ENCODE data around the gene MUC12. TPM values are rescaled to one million over a fixed set of nuclear protein-coding genes. Genes with fewer than 3 reads are reported as not detected.
A peak's percentile ranks its signal among the peaks of the same experiment; 100 is the strongest.

MUC12 gene
- total and polyA plus RNA-seq, 12 donors, result 0.49 TPM; not detected in 11

DNA sequence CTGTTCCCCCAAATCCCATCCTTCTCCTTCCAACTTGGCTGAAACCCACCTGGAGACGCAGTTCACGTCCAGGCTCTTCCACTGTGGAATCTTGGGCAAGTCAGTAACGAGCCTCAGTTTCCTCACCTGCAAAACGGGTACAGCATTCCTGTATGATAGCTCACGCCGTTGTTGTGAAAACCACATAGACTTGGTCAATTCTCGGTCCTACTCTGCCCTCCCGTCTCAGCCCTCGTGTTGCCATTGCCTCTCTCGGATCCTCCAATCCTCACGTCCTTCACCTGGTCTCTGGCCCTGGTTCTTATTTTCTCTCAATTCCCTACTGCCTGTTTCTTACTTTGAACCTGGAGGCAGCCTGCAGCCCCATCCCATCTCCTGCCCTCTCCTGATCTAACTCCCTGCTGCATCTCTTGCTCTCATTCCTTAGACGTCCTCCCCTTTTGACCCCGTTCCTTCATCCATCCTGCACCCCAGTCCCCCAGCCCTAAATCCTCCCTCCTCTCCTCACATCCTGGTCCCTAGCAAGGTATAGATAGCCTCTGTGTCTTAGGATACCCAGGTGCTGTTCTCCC, 2.0 kb upstream of the MUC12 start:
- H3K9me3 ChIP-seq, result no peaks in the 10 kb centered on the region
- no peak overlapping the region for H3K4me3 ChIP-seq
- DNase-seq, result no peak
- intact Hi-C loops (cut with DNase I), result loop anchor here in 5 of 10 donors (5.0 to 10.0 kb wide), 3 partner anchors 70 to 90 kb away; partner anchors contain the start of gene ACHE (in 1 of the 5)
- peaks cover 4 to 18% (median 14%) of the 10 kb centered on the region in 9 donors for H3K4me1 ChIP-seq
- H3K27ac ChIP-seq, result no peak overlapping the region
- 52 to 54% methylated on average over 13 of the region's 13 CpGs for WGBS, 2 donors
- no peaks in the 10 kb centered on the region for H3K36me3 ChIP-seq
- TF ChIP-seq, protein P1, sequence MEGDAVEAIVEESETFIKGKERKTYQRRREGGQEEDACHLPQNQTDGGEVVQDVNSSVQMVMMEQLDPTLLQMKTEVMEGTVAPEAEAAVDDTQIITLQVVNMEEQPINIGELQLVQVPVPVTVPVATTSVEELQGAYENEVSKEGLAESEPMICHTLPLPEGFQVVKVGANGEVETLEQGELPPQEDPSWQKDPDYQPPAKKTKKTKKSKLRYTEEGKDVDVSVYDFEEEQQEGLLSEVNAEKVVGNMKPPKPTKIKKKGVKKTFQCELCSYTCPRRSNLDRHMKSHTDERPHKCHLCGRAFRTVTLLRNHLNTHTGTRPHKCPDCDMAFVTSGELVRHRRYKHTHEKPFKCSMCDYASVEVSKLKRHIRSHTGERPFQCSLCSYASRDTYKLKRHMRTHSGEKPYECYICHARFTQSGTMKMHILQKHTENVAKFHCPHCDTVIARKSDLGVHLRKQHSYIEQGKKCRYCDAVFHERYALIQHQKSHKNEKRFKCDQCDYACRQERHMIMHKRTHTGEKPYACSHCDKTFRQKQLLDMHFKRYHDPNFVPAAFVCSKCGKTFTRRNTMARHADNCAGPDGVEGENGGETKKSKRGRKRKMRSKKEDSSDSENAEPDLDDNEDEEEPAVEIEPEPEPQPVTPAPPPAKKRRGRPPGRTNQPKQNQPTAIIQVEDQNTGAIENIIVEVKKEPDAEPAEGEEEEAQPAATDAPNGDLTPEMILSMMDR (IDR thresholded peaks at IDR 0.05), result no peak
- no peak for ATAC-seq
- H3K27me3 ChIP-seq, result peaks cover 35 to 94% (median 81%) of the 10 kb centered on the region in 7 donors

DNA sequence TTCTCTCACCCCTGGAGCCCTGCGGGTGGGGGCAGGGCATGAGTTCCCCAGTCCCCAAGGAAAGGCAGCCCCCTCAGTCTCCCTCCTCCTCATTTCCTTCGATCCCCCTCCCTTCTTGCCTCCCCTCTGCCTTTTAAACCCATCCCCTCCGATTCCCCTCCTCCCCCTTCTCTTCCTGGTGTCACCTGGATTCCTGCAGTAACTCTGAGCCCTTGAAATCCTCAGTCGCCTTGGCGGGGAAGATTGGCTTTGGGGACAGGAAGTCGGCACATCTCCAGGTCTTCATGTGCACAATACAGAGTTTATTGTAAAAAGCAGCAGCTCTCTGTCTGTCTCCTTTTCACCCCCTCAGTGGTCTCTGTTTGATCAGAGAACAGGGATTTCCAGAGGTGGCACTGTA, 1.3 kb upstream of the MUC12 start:
- 8 to 11% methylated on average over 6 of the region's 6 CpGs for WGBS, 2 donors
- Histone ChIP-seq H3K9me3 (no peaks in the 10 kb centered on the region), H3K36me3 (no peaks in the 10 kb centered on the region), H3K4me1 (peaks cover 4 to 18% (median 14%) of the 10 kb centered on the region in 9 donors), H3K27me3 (peaks cover 35 to 96% (median 76%) of the 10 kb centered on the region in 7 donors), H3K4me3 (no peak overlapping the region), H3K27ac (no peak overlapping the region)
- TF ChIP-seq, protein P1 (IDR thresholded peaks at IDR 0.05), result no peak
- ATAC-seq (no peak), DNase-seq (no peak)
- intact Hi-C loops (cut with DNase I), result loop anchor here in 5 of 10 donors (5.0 to 10.0 kb wide), 3 partner anchors 71 to 89 kb away; partner anchors contain the start of gene ACHE (in 1 of the 5)

DNA sequence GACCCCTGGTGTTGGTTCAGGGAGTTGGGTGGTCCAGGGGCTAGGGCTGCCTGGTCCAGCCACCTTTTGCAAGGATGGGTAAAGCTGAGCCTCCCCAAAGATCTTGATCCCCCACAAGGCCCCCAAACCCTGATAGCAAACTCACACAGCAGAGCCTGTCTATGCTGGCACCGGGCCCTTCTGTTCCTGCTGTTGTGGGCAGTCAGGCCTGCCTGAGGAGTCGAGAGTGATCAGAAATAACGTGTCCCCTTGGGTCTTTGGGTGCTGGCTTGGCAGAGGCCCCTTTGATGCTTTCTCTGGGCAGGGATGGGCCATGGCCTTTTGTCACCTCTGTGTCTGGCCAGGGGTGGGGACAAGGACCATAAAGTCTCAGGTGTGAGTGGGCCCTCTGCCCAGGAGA, 715 bp upstream of the MUC12 start:
- Histone ChIP-seq H3K4me3 (no peak overlapping the region), H3K9me3 (no peaks in the 10 kb centered on the region), H3K4me1 (peaks cover 4 to 18% (median 14%) of the 10 kb centered on the region in 9 donors), H3K36me3 (no peaks in the 10 kb centered on the region), H3K27me3 (peaks cover 35 to 95% (median 70%) of the 10 kb centered on the region in 7 donors), H3K27ac (no peak overlapping the region)
- TF ChIP-seq, protein P1 (IDR thresholded peaks at IDR 0.05), result no peak
- ATAC-seq (no peak), DNase-seq (no peak)
- WGBS, 2 donors, result 23 to 25% methylated on average over 3 of the region's 3 CpGs
- intact Hi-C loops (cut with DNase I), result loop anchor here in 5 of 10 donors (5.0 to 10.0 kb wide), 3 partner anchors 71 to 89 kb away; partner anchors contain the start of gene ACHE (in 1 of the 5)

DNA sequence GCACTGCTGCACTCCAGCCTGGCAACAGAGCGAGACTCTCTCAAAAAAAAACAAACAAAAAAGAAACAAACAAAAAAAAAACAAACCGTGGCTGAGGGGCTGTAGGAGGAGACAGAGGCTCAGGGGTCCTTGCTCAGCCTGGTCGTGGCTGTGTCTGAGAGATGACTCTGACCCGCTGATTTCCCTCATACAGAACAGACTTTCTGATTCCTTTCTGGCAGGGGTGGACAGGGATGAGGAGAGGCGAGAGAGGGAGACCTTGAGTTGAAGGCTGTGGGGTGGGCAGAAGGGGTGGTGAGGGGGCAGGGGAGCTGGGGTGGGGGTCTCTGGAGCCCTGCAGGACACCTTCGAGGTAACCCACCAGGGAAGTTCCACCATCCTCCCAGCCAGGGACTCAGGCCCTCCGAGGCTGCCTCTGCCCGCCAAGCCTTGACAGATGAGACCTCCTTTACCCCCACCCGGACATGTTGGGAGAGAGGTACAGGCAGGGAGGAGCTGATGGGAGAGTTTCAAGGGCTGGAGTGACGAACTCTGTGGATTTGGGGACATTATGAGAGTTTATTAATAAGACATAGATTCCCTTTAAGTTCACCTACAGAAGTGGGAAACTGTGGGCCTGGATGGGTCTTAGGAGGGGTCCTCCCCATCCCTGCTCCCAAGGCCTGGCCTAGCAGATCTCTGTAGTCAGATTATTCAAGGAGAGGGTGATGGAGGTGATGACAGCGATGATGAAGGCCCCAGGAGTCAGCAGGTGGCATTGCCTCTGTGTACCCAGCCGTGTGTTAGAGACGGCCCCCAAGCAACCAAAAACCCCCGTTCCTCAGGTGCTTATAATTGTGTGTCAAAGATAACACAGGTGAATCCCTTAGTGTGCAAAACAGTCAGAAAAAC, 2.0 kb downstream of the MUC12 start:
- TF ChIP-seq, protein P1 (IDR thresholded peaks at IDR 0.05), result no peak
- 48 to 52% methylated on average over 14 of the region's 14 CpGs for WGBS, 2 donors
- H3K27ac ChIP-seq, result no peak overlapping the region
- peak in 1 of 8 donors; percentile 21 for ATAC-seq
- intact Hi-C loops (cut with DNase I), result no loop called here
- H3K36me3 ChIP-seq, result no peaks in the 10 kb centered on the region
- H3K4me3 ChIP-seq, result no peak overlapping the region
- DNase-seq, result no peak
- H3K4me1 ChIP-seq, result peaks cover 0 to 7% (median 4%) of the 10 kb centered on the region in 9 donors
- peaks cover 13 to 79% (median 53%) of the 10 kb centered on the region in 7 donors for H3K27me3 ChIP-seq
- peaks cover 0 to 11% (median 0%) of the 10 kb centered on the region in 11 donors for H3K9me3 ChIP-seq
